GM12874 (cell line): Measurements from ENCODE around the gene ACACB.
A peak's percentile ranks its signal among the peaks of the same experiment; 100 is the strongest.

Source experiments
- TF ChIP-seq, protein P1 (sequence below): IDR thresholded peaks from 2 replicates; pipeline ENCODE4 v1.5.1; 2011; ENCODE audit warnings: low read depth, mild to moderate bottlenecking, control low read depth, low read length, moderate library complexity; ENCODE audit not compliant: insufficient read depth

The ACACB gene

DNA sequence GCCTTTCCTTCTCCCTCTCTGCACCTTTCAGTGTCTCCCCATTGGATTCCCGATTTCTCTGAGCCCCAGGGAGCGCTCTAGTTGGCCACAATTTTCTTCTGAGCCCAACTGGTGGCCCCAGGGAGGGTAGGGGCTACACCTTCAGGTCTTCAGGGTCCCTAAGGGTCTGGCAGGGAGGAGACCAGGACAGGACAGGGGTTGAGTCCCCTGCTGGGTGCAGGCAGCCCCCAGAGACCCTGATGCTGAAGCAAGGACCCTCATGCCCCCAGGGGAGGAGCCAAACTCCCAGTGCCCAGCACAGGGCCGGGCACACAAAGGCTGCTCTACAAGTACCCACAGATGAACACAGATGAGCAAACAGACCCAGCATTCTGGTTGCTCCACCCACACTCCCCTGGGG lies 180.0 kb downstream of the ACACB start:
- TF ChIP-seq, protein P1, sequence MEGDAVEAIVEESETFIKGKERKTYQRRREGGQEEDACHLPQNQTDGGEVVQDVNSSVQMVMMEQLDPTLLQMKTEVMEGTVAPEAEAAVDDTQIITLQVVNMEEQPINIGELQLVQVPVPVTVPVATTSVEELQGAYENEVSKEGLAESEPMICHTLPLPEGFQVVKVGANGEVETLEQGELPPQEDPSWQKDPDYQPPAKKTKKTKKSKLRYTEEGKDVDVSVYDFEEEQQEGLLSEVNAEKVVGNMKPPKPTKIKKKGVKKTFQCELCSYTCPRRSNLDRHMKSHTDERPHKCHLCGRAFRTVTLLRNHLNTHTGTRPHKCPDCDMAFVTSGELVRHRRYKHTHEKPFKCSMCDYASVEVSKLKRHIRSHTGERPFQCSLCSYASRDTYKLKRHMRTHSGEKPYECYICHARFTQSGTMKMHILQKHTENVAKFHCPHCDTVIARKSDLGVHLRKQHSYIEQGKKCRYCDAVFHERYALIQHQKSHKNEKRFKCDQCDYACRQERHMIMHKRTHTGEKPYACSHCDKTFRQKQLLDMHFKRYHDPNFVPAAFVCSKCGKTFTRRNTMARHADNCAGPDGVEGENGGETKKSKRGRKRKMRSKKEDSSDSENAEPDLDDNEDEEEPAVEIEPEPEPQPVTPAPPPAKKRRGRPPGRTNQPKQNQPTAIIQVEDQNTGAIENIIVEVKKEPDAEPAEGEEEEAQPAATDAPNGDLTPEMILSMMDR = no peak

DNA sequence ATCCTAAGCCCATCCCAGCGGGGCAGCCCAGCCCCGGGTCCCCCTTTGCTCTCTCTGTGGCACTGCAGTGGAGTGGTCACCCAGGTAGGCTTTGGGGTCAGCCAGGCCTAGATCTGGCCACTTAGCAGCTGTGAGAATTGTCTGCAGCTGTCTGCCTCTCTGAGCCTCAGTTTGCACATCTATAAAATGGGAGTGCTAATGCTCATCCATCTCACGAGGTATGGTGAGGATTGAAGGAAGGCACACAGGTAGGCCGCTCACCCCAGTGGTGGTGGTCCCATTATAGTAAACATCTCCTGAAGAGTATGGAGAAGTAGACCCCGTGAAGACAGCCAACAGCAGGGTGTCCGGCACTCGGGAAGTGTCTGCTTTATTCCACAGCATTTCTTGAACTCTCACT lies 183.5 kb downstream of the ACACB start:
- TF ChIP-seq, protein P1 = no peak

DNA sequence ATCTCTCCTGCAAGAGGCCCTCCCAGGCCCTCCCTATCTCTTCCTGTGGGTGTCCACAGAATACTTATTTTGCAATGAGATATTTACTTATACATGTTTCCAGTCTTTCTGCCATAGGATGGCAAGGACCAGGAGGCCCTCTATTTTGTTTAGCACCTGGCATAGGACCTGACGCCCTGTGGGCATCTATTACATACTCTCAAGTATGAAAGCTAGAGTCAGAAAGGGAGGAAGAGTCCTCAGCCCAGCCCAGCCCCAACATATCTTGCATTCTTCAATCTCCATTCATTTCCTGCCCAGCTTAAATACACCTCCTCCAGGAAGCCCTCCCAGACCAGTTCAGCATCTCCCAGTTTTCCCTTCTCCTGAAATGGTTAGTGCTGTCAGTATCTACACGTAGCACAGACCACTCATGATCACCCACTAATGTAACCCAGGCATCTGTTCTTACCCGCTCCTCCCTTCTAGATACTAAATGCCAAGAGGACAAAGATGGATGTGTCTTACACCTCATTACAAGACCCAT lies 185.3 kb downstream of the ACACB start:
- TF ChIP-seq, protein P1 = no peak

DNA sequence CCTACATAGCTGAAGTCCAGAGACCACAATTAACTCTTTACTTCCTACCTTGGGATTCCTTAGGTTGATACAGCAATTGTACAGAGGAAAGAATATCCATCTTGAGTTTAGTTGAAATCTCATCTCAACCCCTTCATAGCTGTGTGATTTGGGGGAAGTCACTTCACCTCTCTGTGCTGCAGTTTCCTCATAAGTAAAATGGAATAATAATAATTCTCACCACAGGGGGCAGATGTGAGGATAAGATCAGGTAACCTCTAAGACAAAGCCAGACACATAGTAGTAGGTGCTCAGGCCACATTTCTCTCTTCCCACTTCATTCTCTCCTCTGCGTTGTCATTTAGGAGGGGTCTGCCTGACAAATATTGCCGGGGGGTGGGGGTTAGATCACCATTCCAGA lies 186.0 kb downstream of the ACACB start:
- TF ChIP-seq, protein P1 = 0 out of 2 replicates have a peak, but pooled peaks have one; percentile 8

DNA sequence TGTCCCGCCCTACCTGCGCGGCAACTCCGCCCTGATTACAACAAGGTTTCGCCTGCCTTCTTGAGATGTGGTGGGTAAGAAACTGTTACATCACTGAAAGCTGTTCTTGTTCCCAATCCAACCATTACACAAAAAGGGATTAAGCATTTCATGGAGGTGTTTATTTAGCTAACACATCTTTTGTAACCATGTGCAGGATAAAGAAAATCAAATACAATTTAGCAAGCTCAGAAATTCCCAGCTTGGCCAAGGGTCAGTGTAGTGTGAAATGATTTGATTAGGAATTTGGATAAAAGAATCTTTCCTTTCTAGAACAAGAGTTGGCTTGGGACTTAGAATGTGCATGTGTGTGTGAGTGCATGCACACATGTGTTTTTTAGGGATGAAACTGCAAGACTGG lies 186.4 kb downstream of the ACACB start:
- TF ChIP-seq, protein P1 = no peak

DNA sequence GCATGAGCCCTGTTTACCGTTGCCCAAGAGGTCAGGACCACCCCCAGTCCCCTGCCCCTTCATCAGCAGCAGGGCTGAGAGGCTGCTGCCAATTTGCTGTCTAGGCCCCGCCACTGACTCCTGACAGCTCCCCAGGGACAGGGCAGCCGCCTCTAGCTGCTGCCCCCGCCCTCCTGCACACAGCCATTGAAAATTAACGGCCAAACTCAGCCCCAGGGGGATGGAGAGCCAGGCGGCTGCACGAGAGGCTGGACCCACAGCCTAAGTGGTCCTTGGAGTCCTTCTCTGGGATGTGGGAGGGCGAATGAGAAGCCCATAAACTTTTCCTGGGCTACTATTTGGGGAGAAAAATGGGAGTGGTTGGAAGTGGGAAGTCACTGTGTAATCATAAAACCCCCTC lies 188.1 kb downstream of the ACACB start:
- TF ChIP-seq, protein P1 = no peak

DNA sequence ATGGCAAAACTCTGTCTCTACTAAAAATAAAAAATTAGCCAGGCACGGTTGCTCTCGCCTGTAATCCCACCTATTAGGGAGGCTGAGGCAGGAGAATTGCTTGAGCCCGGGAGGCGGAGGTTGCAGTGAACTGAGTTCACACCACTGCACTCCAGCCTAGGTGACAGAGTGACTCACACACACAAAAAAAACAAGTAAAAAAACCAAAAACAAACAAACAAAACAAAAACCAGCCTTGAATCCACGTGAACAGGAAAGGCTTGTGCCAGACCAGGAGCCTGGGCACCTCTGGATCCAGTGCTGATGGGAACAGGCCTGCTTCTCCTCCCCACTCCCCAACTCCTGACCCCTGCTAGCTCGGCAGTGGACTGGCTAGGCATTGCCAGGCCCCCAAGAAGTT lies 189.2 kb downstream of the ACACB start:
- TF ChIP-seq, protein P1 = no peak
